Measurements from ENCODE around the gene USP2.

The USP2 gene

DNA sequence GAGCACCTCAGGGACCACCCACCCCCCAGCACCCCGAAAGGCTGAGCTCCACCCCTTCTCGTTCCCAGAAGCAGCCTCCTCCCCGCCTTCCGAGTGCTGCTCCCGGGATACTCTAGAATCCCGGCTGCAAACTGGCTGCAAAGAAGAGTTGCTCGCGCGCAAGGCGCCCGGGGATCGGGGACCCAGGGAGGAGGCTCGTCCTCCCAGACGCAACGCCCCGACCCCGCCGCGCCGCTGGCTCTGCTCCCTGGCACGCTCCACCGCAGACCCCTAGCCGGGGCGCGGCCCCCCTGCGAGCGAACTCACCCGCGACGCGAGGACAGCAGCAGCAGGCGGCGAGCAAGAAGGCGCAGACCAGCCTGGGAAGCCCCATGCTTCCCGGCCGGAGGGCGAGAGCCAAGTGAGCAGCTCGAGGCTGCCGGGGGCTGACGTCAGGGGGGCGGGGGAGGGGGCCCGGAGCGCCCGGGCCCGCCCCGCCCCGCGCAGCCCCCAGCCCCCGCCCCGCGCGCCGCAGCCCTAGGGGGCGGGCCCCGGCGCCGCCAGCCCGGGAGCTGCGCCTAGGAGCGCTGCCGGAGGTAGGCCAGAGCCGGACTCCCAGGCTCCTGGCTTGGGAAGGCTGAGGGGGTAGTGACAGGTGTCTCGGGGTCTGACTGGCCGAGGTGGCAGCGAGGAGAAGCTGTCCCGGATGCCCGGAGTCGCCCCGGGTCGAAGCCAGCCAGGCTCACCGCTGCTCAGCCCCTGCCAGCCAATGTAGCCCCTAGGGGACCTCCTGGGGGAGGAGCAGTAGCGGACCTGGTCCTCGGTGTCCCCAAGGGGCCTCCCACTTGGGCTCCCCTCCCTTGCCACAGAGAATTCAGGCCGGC is 64.5 kb downstream of the USP2 start, which contains the start of gene MCAM:
TSS of gene MCAM (minus strand) at position 402 of the 863 bp plus-strand sequence. CDS start at position 373, 29 bp downstream.
- H3K4me3 ChIP-seq (ENCODE audit: low read depth in 1 of 2, low read length in 1 of 2): peak within 1 kb of the TSS in 1 of 2 experiments; percentile 5
- no peaks in the 10 kb centered on the region for H3K9me3 ChIP-seq
- H3K36me3 ChIP-seq: no peaks in the 10 kb centered on the region
- peaks cover 51 to 55% of the 10 kb centered on the region in 2 experiments for H3K4me1 ChIP-seq (ENCODE audit: control insufficient read depth in 1 of 2, insufficient read depth in 1 of 2, low read depth in 1 of 2, low read length in 1 of 2)
- H3K27me3 ChIP-seq: peaks cover 100% of the 10 kb centered on the region
- TF ChIP-seq, protein P1, sequence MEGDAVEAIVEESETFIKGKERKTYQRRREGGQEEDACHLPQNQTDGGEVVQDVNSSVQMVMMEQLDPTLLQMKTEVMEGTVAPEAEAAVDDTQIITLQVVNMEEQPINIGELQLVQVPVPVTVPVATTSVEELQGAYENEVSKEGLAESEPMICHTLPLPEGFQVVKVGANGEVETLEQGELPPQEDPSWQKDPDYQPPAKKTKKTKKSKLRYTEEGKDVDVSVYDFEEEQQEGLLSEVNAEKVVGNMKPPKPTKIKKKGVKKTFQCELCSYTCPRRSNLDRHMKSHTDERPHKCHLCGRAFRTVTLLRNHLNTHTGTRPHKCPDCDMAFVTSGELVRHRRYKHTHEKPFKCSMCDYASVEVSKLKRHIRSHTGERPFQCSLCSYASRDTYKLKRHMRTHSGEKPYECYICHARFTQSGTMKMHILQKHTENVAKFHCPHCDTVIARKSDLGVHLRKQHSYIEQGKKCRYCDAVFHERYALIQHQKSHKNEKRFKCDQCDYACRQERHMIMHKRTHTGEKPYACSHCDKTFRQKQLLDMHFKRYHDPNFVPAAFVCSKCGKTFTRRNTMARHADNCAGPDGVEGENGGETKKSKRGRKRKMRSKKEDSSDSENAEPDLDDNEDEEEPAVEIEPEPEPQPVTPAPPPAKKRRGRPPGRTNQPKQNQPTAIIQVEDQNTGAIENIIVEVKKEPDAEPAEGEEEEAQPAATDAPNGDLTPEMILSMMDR (IDR thresholded peaks at IDR 0.05): no peak
- no peak within 1 kb of the TSS for H3K27ac ChIP-seq

DNA sequence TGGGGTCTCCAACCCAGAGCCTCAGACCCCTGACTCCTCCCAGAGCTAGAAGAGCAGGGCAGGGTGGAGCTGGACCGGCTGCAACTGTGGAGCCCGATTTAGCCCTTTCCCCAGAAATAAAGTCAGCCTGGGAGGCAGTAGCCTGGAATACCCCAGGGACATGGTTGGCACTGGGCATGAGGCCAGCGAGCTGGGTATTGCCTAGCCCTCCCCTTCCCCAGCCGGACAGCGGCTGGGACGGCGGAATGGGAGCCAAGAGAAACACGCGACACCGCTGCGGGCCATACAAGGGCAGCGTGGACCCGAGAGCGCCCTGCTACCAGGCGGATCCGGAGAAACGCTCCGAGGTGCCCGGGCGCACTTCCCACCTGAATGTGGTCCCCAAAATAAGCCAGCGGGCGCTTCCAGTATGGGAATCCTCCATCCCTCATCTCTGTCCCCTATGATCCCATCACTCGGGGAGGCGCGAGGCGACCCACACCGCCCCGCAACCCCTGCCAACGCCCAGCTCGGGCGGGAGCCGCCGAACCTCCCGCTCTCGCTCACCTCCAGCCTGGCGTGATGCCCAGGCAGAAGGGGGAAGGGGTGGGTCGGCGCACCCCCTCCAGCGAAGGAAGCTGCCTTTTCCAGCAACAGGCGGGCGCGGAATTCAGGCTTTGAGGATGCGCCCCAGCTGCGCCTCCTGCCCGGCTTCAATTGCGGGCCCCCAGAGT is 65.3 kb downstream of the USP2 start:
- TF ChIP-seq, protein P1 (IDR thresholded peaks at IDR 0.05): no peak
- Histone ChIP-seq H3K4me1 (ENCODE audit: control insufficient read depth in 1 of 2, insufficient read depth in 1 of 2, low read depth in 1 of 2, low read length in 1 of 2) (peaks cover 43 to 48% of the 10 kb centered on the region in 2 experiments), H3K9me3 (no peaks in the 10 kb centered on the region), H3K27me3 (peaks cover 98% of the 10 kb centered on the region), H3K36me3 (peaks cover under 1% of the 10 kb centered on the region), H3K4me3 (ENCODE audit: low read depth in 1 of 2, low read length in 1 of 2) (no peak overlapping the region), H3K27ac (no peak overlapping the region)

DNA sequence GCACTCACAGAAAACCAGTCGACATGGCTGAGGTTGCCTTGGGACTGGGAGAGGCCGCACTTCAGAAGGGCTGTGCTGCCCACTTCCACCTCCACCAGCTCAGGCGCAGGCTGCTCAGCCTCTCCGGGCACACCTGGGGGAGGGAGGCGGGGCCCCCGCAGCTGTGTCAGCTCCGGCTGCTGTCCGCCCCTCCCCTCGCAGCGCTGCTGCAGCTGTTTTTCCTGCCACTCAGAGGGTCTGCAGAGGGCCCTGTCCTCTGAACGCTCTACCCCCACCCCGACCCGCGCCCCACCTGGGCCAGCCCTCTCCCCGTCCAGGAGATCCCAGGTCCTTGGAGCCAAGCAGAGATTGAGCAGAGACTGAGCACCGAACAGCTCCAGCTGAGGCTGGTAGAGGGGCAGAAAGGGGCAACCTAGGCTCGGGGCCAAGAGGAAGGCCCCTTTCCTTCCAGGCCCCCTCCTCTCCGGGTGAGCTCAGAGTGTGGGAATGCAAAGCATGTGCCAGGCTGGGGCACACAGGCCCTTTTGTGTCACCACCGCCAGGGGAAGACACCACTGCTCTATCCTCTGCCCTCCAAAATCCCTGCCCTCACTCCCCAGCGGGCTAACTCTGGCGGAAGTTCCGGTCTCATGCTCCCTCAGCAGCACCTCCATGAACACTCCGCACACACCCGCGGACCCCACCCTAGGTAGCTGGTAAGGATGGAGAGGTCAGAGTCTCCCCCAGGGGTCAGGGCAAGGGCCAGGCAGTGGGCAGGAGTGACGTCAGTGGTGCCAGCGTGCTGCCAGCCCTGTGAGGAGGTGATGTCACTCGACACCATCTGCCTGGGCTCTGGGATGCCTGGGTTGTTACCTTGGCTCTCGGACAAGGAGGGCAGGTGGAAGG is 66.1 kb downstream of the USP2 start:
- no peaks in the 10 kb centered on the region for H3K9me3 ChIP-seq
- H3K27me3 ChIP-seq: peaks cover 90% of the 10 kb centered on the region
- H3K4me1 ChIP-seq (ENCODE audit: control insufficient read depth in 1 of 2, insufficient read depth in 1 of 2, low read depth in 1 of 2, low read length in 1 of 2): peaks cover 36 to 41% of the 10 kb centered on the region in 2 experiments
- TF ChIP-seq, protein P1 (IDR thresholded peaks at IDR 0.05): no peak
- peaks cover 9% of the 10 kb centered on the region for H3K36me3 ChIP-seq
- H3K4me3 ChIP-seq (ENCODE audit: low read depth in 1 of 2, low read length in 1 of 2): no peak overlapping the region
- H3K27ac ChIP-seq: no peak overlapping the region

DNA sequence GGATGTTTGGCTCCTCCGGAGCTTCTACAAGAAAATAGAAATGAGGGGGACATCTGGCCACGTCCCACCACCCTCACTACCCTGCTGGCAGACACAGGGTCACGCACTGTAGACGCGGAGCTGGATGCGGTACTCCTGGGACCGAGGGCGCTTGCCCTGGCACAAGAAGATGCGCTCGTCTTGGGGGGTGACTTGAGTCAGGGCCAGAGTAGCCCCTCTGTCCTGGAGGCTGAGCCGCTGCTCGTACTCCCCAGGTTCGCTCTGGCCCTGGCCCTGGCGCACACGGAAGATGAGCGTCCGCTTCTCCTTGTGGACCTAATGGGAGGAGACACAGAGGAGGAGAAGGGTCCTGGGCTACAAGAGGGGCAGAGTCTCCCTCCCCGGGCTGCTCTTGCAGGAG is 66.8 kb downstream of the USP2 start:
- no peak overlapping the region for H3K27ac ChIP-seq
- TF ChIP-seq, protein P1 (IDR thresholded peaks at IDR 0.05): no peak
- H3K4me1 ChIP-seq (ENCODE audit: control insufficient read depth in 1 of 2, insufficient read depth in 1 of 2, low read depth in 1 of 2, low read length in 1 of 2): peaks cover 36 to 40% of the 10 kb centered on the region in 2 experiments
- H3K36me3 ChIP-seq: peaks cover 15% of the 10 kb centered on the region
- no peak overlapping the region for H3K4me3 ChIP-seq (ENCODE audit: low read depth in 1 of 2, low read length in 1 of 2)
- no peaks in the 10 kb centered on the region for H3K9me3 ChIP-seq
- peaks cover 83% of the 10 kb centered on the region for H3K27me3 ChIP-seq

DNA sequence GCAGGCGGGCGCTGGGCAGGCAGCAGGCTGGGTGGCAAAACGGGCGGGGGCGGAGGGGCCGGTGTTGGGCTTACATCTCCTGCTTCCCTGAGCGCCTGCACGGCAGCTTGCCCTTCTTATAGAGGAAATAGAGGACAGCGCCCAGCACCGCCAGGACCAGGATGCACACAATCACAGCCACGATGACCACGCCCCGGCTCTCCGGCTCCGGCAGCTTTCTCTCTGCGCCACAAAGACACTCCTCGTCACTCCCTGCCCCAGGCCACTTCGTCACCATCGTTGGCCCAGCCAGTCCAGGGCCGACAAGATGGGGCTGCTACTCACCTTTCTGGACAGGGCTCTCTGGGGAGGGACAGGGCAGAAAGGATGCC is 70.8 kb downstream of the USP2 start:
- Histone ChIP-seq H3K9me3 (no peaks in the 10 kb centered on the region), H3K27ac (no peak overlapping the region), H3K27me3 (peaks cover 43% of the 10 kb centered on the region), H3K36me3 (peaks cover 54% of the 10 kb centered on the region), H3K4me1 (ENCODE audit: control insufficient read depth in 1 of 2, insufficient read depth in 1 of 2, low read depth in 1 of 2, low read length in 1 of 2) (peaks cover under 1 to 6% of the 10 kb centered on the region in 2 experiments), H3K4me3 (ENCODE audit: low read depth in 1 of 2, low read length in 1 of 2) (no peak overlapping the region)
- TF ChIP-seq, protein P1 (IDR thresholded peaks at IDR 0.05): no peak
